GM21528 (cell line): ENCODE measurements around the gene STEAP1B.
A peak's percentile ranks its signal among the peaks of the same experiment; 100 is the strongest.

Experiments
- ATAC-seq: cut with Tn5 transposase; IDR thresholded peaks from one replicate; pipeline ENCODE4 v1.9.1; 2021; ENCODE audit warnings: mild to moderate bottlenecking, moderate library complexity; ENCODE audit not compliant: unreplicated experiment, low FRiP score

The STEAP1B gene

DNA sequence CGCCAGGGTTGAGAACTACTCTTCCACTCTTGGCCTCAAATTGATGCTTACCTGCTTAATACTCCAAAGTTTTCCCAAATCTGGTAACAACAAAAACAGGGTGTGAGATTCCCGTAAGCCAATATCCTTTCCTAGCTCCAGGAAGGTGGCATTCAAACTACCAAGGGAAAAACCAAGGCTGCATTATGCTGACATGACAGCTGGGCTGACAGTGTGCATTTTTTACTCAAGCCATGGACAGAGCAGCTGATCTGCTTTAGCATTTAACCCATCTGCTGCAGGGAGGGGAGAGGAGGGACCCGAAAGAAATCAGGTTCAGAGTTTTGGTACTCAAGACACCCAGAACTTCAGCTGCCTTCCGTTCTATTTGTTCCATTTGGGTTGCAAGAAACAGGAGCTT lies 93.3 kb downstream of the STEAP1B start:
- ATAC-seq = no peak

GRCh38 chr7:22404421-22405023 lies 95.5 kb downstream of the STEAP1B start:
- ATAC-seq = no peak

- ATAC-seq = no peak
These were observed 96.6 kb downstream of the STEAP1B start for GRCh38 chr7:22403344-22403743.

DNA sequence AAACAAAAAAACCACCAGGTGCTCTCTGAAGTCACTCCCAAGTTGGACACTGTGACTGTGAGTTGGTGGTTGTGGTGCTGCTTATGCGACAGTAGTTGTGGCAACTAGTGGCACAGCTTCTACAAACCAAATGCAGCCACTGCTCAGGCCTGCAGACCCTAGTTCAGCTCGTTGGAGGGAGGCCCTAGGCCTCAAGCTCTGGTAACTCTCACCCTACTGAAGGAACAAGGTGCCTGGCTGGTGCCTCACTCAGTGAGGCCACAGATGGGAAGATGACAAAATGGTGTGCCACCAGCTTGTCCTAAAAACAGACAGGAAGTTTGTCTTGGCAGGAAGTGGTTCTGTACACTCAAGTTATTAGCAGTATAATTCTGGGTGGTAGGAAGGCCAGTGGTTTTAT lies 97.7 kb downstream of the STEAP1B start:
- peak; percentile 46 for ATAC-seq

DNA sequence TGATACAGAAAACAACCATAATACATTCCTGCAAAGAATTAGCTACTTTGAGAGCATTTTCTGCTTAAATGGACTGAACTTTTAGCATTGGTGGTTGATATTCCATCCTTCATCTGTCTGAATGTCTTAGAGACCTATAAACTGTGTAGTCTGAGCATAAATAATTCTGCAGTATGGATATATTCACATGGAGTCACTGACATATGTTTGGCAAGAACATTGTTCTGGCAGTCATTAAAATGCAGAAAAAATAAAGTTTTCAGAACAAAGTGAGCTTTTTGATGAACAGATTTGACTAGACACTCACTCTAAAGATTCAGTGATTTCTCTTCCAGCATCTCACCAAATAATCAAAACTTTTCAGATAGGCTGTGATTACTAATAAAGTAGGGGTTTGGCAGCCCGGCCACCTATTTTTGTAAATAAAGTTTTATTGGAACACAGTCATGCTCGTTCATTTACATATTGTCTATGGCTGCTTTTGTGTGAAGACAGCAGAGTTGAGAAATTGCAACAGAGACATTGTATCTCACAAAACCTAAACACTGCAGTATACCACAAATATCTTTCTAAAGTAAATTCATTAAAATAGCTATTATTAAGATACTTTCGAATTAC lies 98.9 kb downstream of the STEAP1B start:
- no peak for ATAC-seq

DNA sequence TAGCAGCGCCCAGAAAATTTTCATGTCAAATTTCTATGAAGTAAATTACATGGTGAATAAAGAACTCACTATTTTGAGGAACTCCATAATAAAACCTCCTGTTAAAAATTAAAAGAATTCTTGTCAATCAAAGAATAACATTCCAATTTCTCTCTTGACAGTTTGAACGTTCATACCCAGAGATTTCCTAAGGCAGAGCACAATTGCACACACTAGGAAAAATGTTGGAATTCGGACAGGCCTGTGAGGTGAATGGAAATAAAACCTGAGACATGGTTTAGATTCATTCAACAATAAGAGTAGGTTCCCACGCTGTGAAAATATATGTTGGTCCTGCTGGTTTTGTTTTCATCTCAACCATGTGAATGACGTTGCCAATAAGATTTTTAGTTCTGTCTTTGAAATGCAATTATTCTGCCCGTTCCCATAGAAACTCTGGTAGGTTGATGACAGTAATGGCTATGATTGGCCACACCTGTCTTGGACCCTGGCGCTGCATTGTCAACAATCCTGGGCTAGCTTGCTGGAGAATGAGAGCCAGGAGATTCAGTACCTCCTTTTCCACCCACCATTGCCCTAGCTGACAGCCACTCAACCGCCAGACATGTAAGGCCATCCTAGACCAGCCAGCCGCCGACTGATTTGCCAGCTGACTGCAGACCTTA lies 99.7 kb downstream of the STEAP1B start:
- no peak for ATAC-seq

DNA sequence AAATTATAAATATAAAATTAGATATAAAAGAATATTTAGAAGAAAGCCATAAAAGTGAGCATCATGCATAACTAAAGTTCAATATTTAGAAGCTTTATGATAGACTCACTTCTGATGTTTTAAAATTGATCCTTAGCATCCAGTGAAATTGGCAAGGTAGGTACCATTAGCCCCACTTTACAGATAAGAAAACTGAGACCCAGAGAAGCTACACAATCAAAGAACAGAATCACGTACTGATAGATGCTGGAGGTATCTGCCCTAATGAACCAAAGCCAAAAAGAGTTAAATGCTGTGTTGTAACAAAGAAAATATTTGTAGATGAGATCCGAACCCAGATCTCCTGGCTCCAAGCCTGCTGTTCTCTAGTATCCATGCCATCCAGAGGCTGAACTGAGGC lies 100.4 kb downstream of the STEAP1B start:
- no peak for ATAC-seq

DNA sequence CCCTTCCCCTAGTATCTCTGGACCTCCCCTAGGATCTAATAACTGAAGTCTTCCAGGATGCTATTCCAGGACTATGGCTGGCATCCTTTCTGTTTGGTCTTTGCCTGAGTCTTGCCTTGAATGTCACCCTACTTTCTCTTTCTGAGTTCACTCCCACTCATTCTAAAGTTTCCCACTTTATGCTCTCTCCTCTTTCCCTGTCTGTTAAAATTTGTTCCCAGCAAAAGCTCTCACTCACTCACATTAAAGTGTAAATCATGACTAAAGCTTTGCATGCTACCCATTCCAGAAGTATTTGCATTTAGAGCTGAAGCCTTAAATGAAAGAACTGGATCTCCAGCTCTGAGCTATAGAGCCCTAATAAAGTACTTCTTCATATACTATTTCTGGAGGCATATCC lies 100.9 kb downstream of the STEAP1B start:
- no peak for ATAC-seq

DNA sequence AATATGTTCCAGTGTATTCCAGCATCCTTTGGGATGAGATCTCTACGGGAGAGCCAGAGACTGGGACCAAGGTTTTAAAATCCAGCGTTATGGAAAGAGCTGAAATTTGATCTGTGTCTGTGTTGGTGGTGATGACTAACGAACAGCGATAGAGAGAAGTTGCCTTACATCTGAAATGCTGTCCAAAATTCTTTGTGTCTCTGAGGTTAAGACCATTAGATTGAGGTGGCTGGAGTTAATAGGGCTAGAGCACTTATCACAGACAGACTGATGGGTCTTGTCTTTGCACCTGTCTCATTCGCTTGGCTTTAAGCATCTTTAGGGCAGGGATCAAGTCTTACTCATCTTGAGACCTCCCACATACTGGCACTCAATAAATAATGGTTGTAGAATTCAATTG lies 102.0 kb downstream of the STEAP1B start:
- ATAC-seq = no peak

DNA sequence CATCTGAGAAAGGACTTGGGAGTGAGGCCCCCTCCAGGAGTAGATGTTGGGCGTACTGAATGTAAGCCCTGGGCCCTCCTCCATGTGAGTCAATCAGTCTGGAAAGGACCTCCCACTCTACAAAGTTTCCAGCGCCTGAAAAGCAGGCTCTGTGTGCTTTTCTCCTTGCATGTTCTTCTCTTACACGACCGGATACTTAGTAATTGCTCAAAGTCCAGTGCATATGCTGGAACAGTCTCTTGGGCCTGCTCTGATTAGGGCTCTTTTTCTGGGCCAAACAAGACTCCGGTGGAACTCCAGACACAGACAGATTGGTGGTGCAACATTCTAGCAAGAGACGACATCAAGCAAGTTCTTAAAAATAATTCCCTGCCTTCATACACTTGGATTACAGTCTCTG lies 104.8 kb downstream of the STEAP1B start:
- no peak for ATAC-seq

GRCh38 chr7:22394739-22395138 lies 105.2 kb downstream of the STEAP1B start:
- ATAC-seq = no peak

DNA sequence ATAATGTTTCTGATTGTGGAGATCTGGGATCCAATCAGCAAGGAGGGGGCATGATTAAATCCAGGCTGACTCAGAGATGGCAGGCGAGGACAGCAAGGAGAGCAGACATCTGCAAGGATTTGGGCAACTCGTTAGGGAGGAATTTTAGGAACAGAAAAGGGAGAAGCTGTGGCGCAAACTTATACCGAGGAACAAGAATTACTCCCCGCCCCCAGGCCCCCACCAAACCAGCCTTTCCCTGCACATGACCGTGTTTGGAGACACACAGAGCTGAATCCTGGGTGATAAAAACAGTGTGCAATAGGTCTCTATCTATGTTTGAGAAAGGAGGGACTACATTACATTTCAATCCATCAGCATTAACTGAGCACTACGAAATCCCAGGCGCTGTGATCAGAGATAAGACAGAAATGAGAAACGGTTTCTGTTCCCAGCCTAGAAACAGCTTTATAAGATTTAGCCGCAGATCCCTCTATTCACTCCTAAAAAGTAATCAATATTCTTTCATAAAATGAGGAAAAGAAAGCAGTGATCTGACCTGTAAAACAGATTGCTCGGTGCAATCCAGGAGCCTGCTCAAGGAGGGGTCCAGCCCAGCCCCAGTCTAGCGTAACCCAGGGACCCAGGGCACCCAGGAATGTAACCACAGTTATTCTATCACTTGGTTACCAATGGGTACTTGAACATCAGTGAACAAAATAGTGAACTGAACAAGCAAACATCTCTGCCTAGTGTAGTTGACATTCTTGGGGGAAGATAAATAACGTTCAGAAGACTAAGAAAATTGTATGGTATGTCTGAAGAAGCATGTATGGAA lies 105.9 kb downstream of the STEAP1B start:
- no peak for ATAC-seq

GRCh38 chr7:22390516-22390915 lies 109.5 kb downstream of the STEAP1B start:
- no peak for ATAC-seq

GRCh38 chr7:22389892-22390291 lies 110.1 kb downstream of the STEAP1B start:
- ATAC-seq = no peak

- no peak for ATAC-seq
These were observed 112.4 kb downstream of the STEAP1B start for GRCh38 chr7:22387583-22387982.

DNA sequence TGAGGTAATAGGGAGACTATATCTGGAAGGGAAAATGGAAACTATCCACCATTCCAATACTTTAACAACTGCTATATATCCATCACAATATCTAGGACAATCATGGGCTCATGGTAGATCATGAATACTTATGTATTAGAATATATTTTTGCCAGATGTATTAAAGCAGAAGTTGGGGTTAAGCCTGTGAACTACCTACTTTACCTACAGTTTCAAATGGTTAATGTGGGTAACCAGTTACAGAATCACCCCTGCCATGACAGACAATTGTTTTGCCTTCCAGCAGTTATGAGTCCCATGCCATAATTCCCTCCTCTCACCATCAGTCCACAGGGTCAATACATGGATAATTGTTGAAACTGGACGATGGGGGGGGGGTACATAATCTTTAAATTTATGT lies 113.1 kb downstream of the STEAP1B start:
- peak; percentile 55 for ATAC-seq

DNA sequence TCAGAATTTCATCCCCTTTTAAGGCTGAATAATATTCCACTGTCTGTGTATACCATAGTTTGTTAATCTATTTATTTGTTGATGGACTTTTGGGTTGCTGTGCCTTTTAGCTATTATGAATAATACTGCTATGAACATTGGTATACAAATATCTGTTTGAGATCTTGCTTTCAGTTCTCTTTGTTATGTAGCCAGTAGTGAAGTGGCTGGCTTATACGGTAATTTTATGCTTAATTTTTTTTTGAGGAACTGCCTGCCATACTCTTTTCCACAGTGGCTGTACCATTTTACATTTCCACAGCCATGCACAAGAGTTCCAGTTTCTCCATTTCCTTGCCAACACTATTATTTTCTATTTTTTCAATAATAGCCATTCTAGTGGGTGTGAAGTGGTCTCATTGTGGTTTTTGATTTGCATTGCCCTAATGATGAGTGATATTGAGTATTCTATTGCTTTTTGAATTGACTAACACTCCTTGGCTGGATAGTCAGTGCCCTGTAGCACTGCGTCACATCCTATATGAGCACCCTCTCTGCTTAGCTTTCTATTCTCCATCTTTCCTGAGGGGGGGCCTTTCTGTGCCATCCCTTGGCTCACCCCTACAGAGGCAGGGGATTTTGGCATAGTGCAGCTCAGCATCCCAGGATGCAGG lies 113.7 kb downstream of the STEAP1B start:
- ATAC-seq = peak; percentile 72

GRCh38 chr7:22385326-22385725 lies 114.7 kb downstream of the STEAP1B start:
- ATAC-seq = no peak

- no peak for ATAC-seq
These were observed 119.7 kb downstream of the STEAP1B start for GRCh38 chr7:22380333-22380732.

DNA sequence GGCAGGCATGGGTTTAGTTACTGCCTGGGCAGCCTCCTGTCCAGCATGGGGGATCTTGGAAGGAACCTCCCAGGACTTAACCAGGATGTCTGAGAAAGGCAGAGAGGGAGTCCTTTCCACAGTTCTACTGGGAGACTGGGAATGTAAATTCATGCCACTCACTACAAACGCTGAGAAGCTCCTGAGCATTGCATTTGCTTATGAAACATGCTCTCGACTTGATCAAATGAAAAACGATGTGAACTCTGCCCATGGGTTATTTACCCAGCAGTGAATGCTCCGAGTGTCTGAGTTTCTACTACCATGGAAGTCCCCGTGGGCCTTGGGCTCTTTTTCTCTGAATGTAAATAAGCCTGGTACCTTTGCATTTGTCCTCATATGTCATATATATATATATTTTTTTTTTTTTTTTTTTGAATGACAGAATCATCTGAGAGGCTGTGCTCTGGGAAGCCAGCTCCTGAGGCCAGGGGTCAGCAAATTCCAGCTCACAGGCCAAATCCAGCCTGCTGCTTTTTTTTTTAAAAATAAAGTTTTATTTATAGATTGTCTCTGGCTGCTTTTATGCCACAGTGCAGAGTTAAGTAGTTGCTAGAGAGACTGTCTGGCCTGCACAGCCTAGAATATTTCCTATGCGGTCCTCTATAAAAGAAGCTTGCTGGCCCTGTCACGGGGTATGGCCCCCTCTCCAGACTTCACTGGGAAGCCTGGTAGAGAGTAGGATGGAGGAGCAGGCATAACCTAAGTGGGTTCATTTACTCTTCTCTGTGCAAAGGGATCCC lies 121.6 kb downstream of the STEAP1B start:
- no peak for ATAC-seq
